Hematopoietic multipotent progenitor cell treated with erythropoietin and hydrocortisone succinate and interleukin-3 and kit ligand, for 15 days (in vitro differentiated cells): ENCODE measurements around the gene STAG1.
A peak's percentile ranks its signal among the peaks of the same experiment; 100 is the strongest.
"Not testable (repeated sequence)": the region's sequence is repeated elsewhere in the genome, so short reads cannot be mapped to it uniquely, and the experiment has no call there.

Source experiments
- DNase-seq: peaks from one replicate; pipeline ENCODE4 v3.0.0-alpha.2; 2015; ENCODE audit warnings: low spot score

The STAG1 gene

DNA sequence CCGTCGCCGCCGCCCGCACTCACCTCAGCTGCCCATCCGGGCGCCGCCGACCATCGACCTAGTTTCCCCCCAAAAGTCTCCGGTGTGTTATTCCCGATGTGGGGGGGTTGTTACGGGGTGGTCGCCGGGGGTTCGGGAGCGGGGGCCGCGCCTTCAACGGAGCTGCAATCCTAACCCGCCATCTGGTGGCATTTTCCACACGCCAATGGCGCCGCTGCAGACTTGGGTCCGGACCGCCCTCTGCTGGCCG is at the start of gene STAG1:
Gene STAG1 (minus strand): TSS at position 207 of the 250 bp plus-strand sequence. CDS start 121,480 bp downstream, outside the sequence.
- DNase-seq = no peak

DNA sequence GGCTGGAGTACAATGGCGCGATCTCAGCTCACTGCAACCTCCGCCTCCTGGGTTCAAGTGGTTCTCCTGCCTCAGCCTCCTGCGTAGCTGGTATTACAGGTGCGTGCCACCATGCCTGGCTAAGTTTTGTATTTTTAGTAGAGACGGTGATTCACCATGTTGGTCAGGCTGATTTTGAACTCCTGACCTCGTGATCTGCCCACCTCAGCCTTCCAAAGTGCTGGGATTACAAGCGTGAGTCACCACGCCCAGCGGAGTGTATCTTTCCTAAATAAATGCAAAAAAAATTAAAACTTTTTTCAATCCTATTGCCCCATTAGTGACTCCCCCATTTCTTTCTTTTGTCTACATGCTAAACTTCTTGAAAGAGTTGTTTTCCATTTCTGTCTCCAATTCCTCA is 49.0 kb upstream of the STAG1 start:
- not testable (repeated sequence) for DNase-seq

DNA sequence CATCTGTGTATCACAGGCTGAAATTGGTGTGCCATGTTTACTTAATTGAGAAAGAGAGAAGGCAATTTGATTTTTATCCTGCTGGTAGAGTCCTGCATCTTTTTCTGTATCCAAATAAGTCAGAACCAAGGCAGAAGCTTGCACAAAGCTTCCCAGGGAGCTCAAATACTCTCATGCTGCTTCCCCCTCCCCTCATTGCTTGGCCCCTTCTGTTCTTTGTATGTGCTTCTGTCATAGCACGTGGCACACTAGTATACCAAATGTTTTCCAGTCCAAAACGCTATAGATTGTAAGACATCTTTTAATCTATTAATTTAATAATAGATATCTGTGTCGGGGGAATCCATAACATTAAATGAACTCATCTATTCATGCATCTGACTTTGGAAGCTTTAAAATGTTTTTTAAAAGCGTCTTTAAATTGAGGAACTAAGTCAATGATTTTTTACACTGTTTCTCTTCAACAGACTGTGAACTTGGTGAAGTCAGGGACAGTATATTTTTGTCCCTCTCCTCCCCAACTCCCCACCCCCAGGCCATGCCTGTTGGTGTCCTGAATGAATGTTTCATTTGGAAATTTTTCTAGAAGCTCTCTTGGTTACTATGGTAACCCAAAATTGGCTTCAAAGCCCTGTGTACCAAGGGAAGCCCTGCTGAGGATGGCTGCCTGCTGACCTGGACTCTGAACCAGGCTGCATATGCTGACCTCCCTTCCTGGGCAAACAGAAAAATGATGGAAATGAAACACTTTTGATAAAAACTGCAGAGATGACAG is 40.6 kb upstream of the STAG1 start:
- DNase-seq = no peak

DNA sequence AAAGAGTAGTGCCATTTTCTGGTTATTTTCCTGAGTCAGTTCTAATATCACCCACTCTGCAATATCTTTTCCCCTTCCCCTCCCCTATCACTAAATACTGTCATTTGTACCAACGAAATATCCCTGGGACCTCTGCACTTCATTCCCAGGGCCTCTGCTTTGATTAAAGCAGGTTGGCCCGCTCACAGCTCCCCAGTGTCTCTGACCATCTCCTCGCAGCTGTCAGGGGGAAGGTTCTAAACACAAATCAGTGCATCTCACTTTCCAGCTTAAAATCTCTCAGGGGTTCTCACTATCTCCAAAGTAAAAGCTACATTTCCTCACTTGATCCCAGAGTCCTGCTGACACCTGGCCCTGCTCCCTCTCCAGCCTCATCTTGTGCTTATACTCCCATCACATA is 38.6 kb upstream of the STAG1 start:
- no peak for DNase-seq

DNA sequence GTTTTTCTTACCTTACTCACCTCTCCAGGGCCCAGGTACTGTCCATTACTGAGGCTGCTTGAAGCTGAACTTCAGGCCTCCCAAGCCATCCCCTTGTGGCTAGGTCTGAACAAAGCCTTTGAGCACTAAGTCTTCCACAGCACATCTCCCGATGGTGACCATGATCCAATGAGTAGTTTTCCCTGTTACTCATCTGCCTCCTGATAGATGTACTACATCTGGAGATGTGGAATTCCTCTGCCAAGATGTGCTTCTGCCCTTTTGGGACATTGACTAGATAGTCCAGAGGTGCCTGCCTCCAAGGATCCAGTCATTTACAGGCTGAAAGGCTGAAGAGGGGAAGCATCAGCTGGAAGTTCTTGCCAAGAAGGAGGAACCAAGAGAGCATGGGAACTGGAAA is 37.8 kb upstream of the STAG1 start:
- DNase-seq = no peak

DNA sequence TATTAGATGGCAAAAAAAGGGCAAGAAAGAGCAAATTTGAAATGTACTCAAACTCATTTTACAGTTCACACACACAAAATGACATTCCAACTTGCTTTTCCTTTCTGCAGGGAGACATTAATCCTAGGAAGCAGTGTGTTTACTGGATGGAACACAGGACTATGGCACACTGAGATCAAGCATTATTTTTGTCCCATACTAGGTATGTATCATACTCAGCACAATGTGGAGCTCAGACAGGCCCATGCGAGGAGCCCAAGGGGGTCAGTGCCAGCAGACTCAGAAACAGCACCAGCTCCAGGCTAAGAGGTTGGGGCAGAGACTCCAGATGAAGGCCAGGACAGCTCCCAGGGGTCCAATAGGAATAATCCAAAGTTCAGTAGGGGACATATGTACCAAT is 36.0 kb upstream of the STAG1 start:
- no peak for DNase-seq

DNA sequence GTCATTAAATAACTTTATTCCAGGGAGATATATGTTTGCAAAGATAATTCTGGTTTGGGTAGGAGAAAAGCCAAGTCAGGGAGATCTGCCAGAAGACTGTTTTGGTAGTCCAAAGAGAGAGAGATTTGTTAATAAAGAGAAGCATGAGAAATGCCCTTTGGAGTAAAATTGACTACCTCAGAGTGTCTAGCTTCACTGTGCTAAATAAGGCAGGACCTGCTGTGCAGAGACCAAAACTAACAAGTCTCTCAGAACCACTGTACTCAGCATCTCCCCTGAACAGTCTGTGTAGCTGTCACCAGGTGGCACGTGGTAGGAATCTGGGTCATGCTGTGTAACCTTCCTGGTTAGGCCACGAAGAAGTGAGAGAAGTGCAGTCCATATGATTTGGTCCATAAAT is 35.2 kb upstream of the STAG1 start:
- peak; percentile 36 for DNase-seq

DNA sequence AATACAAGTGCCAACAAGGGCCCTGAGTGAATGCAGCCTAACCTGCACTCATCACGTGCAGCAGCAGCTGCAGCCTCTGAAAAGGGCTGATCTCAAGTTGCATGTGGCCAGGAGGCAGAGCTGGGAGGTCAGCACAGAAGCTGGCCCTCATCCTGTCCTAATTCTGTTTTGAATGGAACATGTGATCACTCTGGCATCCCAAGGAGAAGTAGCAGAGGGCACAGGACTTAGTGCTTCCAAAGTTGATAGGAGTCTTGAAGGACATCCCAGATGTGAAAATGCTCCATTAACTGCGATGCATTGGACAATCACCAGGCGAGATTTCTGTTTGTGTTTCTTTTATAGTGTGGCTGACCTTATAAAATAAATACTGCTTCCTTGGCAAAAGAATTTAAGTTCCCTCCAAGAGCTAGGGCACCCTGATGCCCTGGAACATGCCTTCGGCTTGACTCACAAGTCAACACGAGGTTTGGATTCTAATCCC is 31.6 kb upstream of the STAG1 start:
- no peak for DNase-seq

DNA sequence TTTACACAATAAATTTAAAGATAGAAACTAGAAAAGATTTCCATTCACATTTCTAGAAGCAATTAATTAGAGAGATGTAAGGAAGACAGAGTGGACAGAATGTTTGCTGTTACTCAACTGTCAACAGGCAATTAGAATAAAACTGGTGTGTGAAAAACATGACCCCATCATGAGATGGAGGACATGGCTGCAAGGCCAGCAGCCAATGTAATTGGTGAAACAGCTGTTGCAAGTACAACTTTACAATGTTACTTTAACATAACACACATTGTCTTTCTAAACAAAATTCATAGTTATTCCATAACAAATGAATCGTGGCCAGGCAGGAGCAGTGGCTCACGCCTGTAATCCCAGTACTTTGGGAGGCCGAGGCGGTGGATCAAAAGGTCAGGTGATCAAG is 28.6 kb upstream of the STAG1 start:
- DNase-seq = no peak

DNA sequence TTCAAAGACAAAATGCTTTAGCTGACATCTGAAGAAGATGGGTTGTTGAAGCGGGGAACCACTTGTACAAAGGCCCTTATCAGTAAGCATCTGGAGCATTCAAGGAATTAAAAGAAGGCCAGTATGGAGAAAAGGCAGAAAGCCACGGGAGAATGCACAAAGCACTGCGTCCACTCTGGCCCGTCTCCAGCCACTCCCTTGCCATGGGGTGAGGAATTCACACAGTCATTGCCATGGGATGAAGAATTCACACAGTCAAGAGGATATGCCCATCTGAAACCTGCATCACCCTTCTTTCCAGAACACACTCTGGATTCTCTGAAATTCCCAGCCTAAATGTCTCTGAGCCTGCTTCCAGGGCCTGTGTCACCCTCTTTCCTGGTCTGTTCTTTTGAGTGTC is 26.7 kb upstream of the STAG1 start:
- no peak for DNase-seq

DNA sequence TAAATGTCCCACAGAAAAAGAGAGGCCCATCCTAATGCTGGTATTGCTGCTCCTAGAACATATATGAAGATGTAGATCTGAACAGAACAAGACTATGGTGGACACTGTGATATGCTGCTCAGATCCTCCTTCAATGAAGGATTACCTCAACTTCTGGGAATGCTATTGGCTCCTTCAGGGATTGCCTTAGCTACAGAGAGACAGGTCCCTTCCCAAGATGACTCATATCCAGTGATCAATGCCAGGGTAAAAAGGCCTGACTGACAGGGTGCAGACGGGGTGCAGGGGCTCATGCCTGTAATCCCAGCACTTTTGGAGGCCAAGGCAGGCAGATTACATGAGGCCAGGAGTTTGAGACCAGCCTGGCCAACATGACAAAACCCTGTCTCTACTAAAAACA is 20.5 kb upstream of the STAG1 start:
- no peak for DNase-seq

DNA sequence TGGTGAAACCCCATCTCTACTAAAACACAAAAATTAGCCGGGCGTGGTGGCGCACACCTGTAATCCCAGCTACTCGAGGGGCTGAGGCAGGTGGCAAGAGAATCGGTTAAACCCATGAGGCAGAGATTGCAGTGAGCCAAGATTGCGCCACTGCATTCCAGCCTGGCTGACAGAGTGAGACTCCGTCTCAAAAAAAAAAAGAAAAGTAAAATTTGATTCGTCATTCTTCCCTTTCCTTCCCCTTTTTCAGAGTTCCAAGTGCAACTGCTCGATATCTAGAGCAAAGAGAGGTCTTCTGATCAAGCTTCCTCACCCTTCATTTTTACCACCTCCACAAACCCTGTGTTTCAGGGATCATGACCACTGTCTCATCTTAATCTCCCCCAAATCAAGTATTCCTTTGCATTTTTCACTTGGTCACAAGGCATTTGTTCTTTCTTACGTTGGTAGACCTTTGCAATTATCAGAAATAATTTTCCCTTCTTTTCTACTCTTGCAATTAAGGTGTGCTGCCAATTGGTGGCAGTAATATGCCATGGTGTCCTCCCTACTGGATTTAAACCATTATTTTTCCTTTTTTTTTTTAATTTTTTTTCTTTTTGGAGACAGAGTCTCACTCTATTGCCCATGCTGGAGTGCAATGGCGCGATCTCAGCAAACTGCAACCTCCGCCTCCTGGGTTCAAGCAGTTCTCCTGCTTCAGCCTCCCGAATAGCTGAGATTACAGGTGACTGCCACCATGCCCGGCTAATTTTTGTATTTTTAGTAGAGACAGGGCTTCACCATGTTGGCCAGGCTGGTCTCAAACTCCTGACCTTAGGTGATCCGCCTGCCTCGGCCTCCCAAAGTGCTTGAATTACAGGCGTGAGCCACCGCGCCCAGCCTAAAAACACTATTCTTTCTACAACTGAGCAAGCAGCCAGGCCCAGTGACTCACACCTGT is 6.3 kb upstream of the STAG1 start:
- DNase-seq = peak; percentile 20

DNA sequence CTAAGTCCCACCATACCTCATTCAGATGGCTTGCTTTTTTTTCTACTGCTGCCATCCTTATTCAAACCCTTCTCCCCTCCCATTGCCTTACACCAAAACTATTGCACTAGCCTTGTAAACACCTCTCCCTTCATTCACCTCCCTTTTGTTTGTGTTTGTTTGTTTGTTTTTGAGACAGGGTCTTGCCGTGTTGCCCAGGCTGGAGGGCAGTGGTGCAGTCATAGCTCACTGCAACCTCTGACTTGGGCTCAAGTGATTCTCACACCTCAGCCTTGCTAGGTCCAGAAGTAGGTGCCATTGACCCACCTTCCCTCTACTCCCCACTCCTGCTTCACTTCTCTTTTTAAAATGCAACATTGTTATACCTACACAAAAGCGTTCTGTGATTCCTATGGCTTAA is 3.0 kb upstream of the STAG1 start:
- DNase-seq = no peak

DNA sequence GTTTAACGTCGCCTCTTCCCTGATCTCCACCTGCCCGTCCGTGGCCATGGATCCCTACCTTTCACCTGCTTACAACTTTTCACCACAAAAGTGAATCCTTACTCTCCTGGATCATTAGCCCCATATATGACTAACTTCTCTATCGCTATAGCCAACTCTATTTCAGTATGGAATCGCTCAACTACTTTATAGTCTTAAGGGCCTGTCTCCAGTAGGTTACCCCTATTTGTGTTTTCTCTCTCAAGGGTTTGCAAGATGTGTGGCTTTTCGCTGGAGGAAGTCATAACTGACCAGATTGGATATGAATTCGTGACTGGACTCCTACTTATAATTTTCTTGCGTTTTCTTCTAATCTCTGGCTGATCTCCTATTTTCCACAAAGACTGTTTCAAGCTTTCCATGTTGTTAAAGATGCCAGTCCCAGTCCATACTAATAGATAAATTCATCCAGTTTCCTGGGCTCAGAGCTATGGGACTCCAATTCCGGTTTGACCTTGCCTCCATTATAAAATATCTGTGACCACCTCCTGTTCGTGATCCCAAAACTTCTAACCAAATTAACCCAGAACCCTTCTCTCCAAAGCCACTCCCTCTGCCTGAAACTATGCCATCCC is 1.3 kb upstream of the STAG1 start:
- DNase-seq = peak; percentile 28

DNA sequence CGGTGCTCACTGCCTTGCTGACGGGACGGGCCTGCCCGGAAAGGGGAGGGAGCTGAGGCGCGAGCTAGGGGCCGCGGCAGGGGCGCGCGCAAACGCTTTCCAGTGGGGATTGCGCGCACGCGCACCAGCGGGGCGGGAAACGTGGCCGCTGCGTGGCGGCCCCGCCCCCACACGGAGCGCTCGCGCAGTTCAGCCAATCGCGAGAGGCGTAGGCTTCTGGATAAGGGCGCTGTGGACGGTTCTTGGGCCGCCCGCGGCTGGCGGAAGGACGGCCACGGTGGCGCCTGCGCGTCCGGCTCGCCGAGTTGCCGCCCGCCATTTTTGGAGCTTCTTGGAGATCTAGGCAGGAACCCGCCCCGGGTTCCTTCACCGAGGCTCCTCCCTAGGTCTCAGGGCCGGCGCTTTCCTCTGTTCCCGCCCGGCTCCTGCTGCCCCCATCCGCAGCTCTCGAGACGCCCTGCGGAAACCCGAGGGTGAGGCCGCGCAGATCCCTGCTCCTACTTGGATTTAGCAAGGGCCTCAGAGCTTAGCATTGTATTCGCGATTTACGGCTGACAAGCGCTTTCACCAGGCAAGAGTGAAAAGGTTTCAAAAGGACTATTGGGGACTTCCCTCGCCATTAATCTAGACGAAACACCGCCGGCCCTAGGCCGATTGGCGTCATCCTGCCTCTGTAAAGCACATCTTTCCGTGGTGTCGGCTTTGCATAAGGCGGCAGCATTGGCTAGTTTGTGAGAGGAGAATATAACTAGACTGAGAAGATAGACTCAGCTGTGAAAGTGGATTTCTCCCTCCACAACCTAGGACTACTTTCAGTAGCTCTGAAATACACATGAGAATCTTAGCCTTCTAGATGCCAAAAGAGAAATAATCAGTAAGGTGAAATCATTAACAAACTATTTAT is 496 bp upstream of the STAG1 start:
- DNase-seq = peak; percentile 98

DNA sequence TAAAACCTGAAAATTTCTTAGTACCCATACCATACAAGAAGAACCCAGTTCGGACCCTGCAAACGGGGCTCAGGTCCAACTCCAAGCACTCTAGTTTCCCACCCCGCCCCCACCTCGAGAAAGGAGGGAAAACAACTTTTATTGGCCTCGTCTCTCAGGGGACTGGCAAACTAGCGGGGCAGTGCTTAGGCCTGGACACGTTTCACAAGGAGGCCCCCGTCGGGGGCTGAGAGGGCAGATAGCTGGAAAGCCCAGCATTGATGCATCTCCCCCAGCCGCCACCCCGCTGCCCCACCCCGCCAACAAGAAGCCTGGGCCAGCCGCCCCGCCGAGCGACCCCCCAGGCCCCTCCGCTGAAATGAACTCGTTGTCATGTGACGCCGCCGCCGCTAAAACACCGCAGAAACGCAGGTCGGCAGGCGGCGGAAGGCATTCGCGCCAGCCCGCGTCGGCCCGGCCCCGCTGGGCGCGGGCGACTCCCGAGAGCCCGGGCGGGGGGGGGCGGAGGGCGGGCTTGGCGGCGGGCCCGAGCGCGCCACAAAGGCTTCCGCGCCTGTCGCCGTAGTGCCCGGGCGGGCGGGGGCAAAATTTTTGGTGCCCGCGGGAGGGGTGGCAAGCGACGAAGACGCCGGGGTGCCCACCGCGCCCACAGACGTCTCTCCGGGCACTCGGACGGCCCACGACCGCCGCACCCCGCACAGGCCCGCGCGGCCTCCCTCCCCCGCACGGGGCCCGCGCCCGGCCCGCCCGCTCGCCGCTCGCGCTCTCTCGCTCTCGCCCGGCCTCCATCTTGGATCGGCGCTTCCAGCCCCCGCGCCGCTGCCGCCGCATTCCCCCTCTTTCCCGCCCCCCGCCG is 634 bp downstream of the STAG1 start:
- peak; percentile 80 for DNase-seq

DNA sequence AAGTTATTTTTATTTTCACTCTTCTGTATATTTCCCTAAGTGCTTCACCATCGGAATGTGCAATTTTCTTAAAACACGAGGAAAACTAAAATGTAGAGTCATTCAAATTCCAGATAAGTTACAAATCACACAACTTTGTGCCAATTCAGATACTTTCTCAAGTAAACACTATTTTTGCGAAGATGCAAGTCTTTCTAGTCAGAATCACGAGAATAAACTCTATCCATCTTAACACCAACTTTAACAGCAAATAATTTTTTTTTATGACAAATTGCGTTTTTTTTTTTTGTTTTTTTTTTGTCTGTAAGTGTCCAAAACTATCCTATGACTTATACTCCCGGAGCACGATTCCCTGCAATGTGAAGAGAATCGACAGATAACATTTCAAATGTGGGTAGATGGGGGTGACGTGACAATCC is 1.3 kb downstream of the STAG1 start:
- no peak for DNase-seq

DNA sequence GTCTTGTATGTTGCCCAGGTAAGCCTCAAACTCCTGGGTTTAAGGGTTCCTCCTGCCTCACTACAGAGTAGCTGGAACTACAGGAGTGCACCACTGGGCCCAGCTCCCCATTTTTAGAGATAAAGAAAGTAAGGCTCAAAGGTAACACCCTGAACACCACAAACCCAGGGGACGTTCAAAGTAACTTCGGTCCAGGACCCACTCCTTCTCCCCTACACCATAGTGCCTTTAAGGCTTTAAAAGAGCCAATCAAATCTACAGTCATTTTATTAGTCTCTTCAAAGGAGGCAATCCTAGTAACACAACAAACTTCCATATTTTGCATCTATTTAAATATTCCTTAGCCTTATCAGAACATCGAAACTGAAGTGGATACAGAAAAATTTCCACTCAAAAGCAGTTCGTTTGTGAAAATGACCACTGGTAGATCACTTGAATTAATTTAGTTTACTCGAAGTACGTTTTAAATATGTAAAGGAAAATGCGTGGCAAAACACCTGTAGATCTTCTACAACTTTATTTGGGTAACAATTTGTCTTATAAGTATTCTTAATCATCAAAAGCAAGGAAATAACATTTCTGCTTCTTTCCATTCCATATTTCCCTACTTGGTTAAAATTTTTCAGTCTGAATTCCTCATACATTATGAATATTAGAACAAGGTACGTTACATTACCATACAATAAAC is 1.8 kb downstream of the STAG1 start:
- peak; percentile 41 for DNase-seq

DNA sequence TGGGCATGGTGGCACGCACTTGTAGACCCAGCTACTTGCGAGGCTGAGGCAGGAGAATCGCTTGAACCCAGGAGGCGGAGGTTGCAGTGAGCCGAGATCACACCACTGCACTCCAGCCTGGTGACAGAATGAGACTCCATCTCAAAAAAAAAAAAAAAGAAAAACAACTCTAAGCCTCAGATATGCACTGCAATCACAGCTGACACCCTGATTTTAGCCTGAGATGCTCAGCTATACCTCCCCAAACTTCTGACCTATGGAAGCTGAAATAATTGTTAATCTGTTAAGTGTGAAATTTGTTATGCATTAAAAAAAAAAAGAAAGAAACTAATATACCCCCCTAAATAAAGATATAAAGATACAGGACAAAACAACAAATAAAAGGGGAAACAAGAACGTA is 2.6 kb downstream of the STAG1 start:
- not testable (repeated sequence) for DNase-seq

DNA sequence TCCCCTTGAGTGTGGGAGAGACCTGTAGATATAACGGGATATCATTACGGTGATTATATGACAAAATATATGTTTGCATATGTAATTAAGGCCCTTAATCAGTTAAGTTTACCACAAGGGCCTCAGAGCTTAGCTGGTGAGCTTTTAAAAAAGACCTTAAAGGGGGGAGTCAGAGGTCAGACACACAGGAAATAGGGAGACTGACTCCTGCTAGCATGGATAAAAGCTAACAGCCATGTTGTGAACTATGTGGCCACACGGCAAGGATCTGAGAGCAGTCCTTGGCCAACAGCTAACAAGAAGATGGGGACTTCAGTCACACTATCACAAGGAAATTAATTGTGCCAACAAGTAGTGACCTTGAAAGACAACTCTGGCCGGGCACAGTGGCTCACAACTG is 3.1 kb downstream of the STAG1 start:
- DNase-seq = no peak
